SK-N-MC (cell line): ENCODE measurements around the gene SOCS6.

Experiments used
- DNase-seq: peaks from one replicate; pipeline ENCODE4 v3.0.0-alpha.2; 2011; ENCODE audit warnings: low read depth, low spot score
- H3K27ac ChIP-seq: fragments of 200-600 bp; sonication (generic); 2 replicates; pipeline ENCODE4 v1.5.1; 2016; ENCODE audit warnings: mixed run types
- H3K36me3 ChIP-seq: fragments of 200-600 bp; sonication (generic); 2 replicates; pipeline ENCODE4 v1.6.1; 2017; ENCODE audit warnings: antibody characterized with exemption, low read length, mixed read lengths; ENCODE audit not compliant: insufficient read depth
- H3K4me3 ChIP-seq: fragments of 200-600 bp; sonication (generic); 2 replicates; pipeline ENCODE4 v1.5.1; 2016
- H3K9ac ChIP-seq: fragments of 200-600 bp; sonication (generic); 2 replicates; pipeline ENCODE4 v1.8.0; 2017; ENCODE audit warnings: mixed run types, mixed read lengths; ENCODE audit not compliant: insufficient read length
- H3K9me3 ChIP-seq: fragments of 200-600 bp; sonication (generic); 2 replicates; pipeline ENCODE4 v1.6.1; 2017; ENCODE audit warnings: low read depth, mild to moderate bottlenecking, antibody characterized with exemption, low read length, moderate library complexity, mixed read lengths
- EZH2 ChIP-seq: fragments of 200-600 bp; sonication (generic); IDR thresholded peaks from one replicate; pipeline ENCODE4 v1.6.1; 2017; ENCODE audit warnings: antibody characterized with exemption
- FOXP2 ChIP-seq: optimal IDR thresholded peaks from 2 replicates; pipeline ENCODE3; 2011; ENCODE audit warnings: mild to moderate bottlenecking, moderate library complexity; ENCODE audit not compliant: insufficient read depth; ENCODE audit errors: extremely low read length, control extremely low read depth
- POLR2AphosphoS5 ChIP-seq: IDR thresholded peaks from 2 replicates; pipeline ENCODE4 v1.6.1; 2012; ENCODE audit warnings: mild to moderate bottlenecking, low read depth, low read length, borderline replicate concordance

SOCS6 gene

GRCh38 chr18:70280007-70280925 lies 8.6 kb upstream of the SOCS6 start:
- no peaks in the 10 kb centered on the region for H3K9me3 ChIP-seq
- no peaks in the 10 kb centered on the region for H3K36me3 ChIP-seq
- H3K4me3 ChIP-seq: no peak overlapping the region
- H3K9ac ChIP-seq: no peak overlapping the region
- no peak for DNase-seq
- TF ChIP-seq POLR2AphosphoS5 (no peak), FOXP2 (no peak), EZH2 (no peak)
- no peak overlapping the region for H3K27ac ChIP-seq

GRCh38 chr18:70284976-70285620 lies 3.7 kb upstream of the SOCS6 start:
- no peak overlapping the region for H3K9ac ChIP-seq
- no peaks in the 10 kb centered on the region for H3K36me3 ChIP-seq
- TF ChIP-seq FOXP2 (no peak), POLR2AphosphoS5 (no peak), EZH2 (no peak)
- no peak overlapping the region for H3K27ac ChIP-seq
- DNase-seq: no peak
- no peak overlapping the region for H3K4me3 ChIP-seq
- H3K9me3 ChIP-seq: no peaks in the 10 kb centered on the region

- H3K36me3 ChIP-seq: no peaks in the 10 kb centered on the region
- H3K9me3 ChIP-seq: no peaks in the 10 kb centered on the region
- no peak for DNase-seq
- no peak overlapping the region for H3K4me3 ChIP-seq
- H3K9ac ChIP-seq: no peak overlapping the region
- TF ChIP-seq POLR2AphosphoS5 (no peak), EZH2 (no peak), FOXP2 (no peak)
- H3K27ac ChIP-seq: no peak overlapping the region
Observed at GRCh38 chr18:70287731-70288130, 1.1 kb upstream of the SOCS6 start.

GRCh38 chr18:70288171-70288850 lies 534 bp upstream of the SOCS6 start:
- no peaks in the 10 kb centered on the region for H3K36me3 ChIP-seq
- no peak overlapping the region for H3K27ac ChIP-seq
- no peak for DNase-seq
- H3K9ac ChIP-seq: peak overlapping the region; percentile 59
- peak overlapping the region; percentile 75 for H3K4me3 ChIP-seq
- TF ChIP-seq POLR2AphosphoS5 (no peak), FOXP2 (no peak), EZH2 (no peak)
- H3K9me3 ChIP-seq: no peaks in the 10 kb centered on the region

- peak overlapping the region; percentile 85 for H3K4me3 ChIP-seq
- peak overlapping the region; percentile 83 for H3K9ac ChIP-seq
- no peak for DNase-seq
- no peak overlapping the region for H3K27ac ChIP-seq
- no peaks in the 10 kb centered on the region for H3K9me3 ChIP-seq
- TF ChIP-seq FOXP2 (no peak), EZH2 (no peak), POLR2AphosphoS5 (no peak)
- no peaks in the 10 kb centered on the region for H3K36me3 ChIP-seq
Observed at GRCh38 chr18:70289351-70290312, 787 bp downstream of the SOCS6 start.

GRCh38 chr18:70290482-70291294 lies 1.8 kb downstream of the SOCS6 start:
- Histone ChIP-seq H3K9me3 (no peaks in the 10 kb centered on the region), H3K36me3 (no peaks in the 10 kb centered on the region), H3K9ac (peak overlapping the region; percentile 83), H3K27ac (no peak overlapping the region), H3K4me3 (peak overlapping the region; percentile 85)
- TF ChIP-seq FOXP2 (no peak), POLR2AphosphoS5 (no peak), EZH2 (no peak)
- no peak for DNase-seq

GRCh38 chr18:70291295-70291574 lies 2.4 kb downstream of the SOCS6 start:
- no peaks in the 10 kb centered on the region for H3K36me3 ChIP-seq
- no peak overlapping the region for H3K27ac ChIP-seq
- no peaks in the 10 kb centered on the region for H3K9me3 ChIP-seq
- TF ChIP-seq POLR2AphosphoS5: no peak
- TF ChIP-seq EZH2: no peak
- no peak for TF ChIP-seq FOXP2
- H3K9ac ChIP-seq: no peak overlapping the region
- no peak overlapping the region for H3K4me3 ChIP-seq
- DNase-seq: no peak
